ENCODE results near the gene SLC4A2.

Gene SLC4A2

GRCh38 chr7:151122796-151123157, 63.4 kb downstream of the SLC4A2 start:
- H3K4me3 ChIP-seq (ENCODE audit: low read depth, low read length) = no peak overlapping the region
- no peaks in the 10 kb centered on the region for H3K9me3 ChIP-seq (ENCODE audit: control insufficient read depth, insufficient read depth, low read depth, low read length)
- no peak overlapping the region for H3K27ac ChIP-seq (ENCODE audit: low read depth, low read length)
- peaks cover 46% of the 10 kb centered on the region for H3K36me3 ChIP-seq (ENCODE audit: control insufficient read depth, insufficient read depth, low read length)
- H3K27me3 ChIP-seq (ENCODE audit: control insufficient read depth, insufficient read depth, low read length) = peaks cover 25% of the 10 kb centered on the region
- peaks cover 14% of the 10 kb centered on the region for H3K4me1 ChIP-seq (ENCODE audit: control insufficient read depth, insufficient read depth, low read length)
- H3K9ac ChIP-seq (ENCODE audit: low read length) = no peak overlapping the region

GRCh38 chr7:151123158-151123821, 63.9 kb downstream of the SLC4A2 start:
- Histone ChIP-seq H3K4me3 (ENCODE audit: low read depth, low read length) (no peak overlapping the region), H3K9ac (ENCODE audit: low read length) (no peak overlapping the region), H3K36me3 (ENCODE audit: control insufficient read depth, insufficient read depth, low read length) (peaks cover 46% of the 10 kb centered on the region), H3K9me3 (ENCODE audit: control insufficient read depth, insufficient read depth, low read depth, low read length) (no peaks in the 10 kb centered on the region), H3K27me3 (ENCODE audit: control insufficient read depth, insufficient read depth, low read length) (peaks cover 28% of the 10 kb centered on the region), H3K4me1 (ENCODE audit: control insufficient read depth, insufficient read depth, low read length) (peaks cover 14% of the 10 kb centered on the region), H3K27ac (ENCODE audit: low read depth, low read length) (no peak overlapping the region)

GRCh38 chr7:151123822-151124464, 64.6 kb downstream of the SLC4A2 start:
- Histone ChIP-seq H3K9me3 (ENCODE audit: control insufficient read depth, insufficient read depth, low read depth, low read length) (no peaks in the 10 kb centered on the region), H3K4me1 (ENCODE audit: control insufficient read depth, insufficient read depth, low read length) (peaks cover 14% of the 10 kb centered on the region), H3K4me3 (ENCODE audit: low read depth, low read length) (no peak overlapping the region), H3K36me3 (ENCODE audit: control insufficient read depth, insufficient read depth, low read length) (peaks cover 46% of the 10 kb centered on the region), H3K27ac (ENCODE audit: low read depth, low read length) (no peak overlapping the region), H3K9ac (ENCODE audit: low read length) (no peak overlapping the region), H3K27me3 (ENCODE audit: control insufficient read depth, insufficient read depth, low read length) (peaks cover 28% of the 10 kb centered on the region)

- Histone ChIP-seq H3K27ac (ENCODE audit: low read depth, low read length) (no peak overlapping the region), H3K27me3 (ENCODE audit: control insufficient read depth, insufficient read depth, low read length) (peaks cover 28% of the 10 kb centered on the region), H3K9me3 (ENCODE audit: control insufficient read depth, insufficient read depth, low read depth, low read length) (no peaks in the 10 kb centered on the region), H3K9ac (ENCODE audit: low read length) (no peak overlapping the region), H3K4me1 (ENCODE audit: control insufficient read depth, insufficient read depth, low read length) (peaks cover 14% of the 10 kb centered on the region), H3K4me3 (ENCODE audit: low read depth, low read length) (no peak overlapping the region), H3K36me3 (ENCODE audit: control insufficient read depth, insufficient read depth, low read length) (peaks cover 42% of the 10 kb centered on the region)
Measured at GRCh38 chr7:151124481-151124880, 65.1 kb downstream of the SLC4A2 start.

GRCh38 chr7:151124899-151125399, 65.6 kb downstream of the SLC4A2 start:
- H3K36me3 ChIP-seq (ENCODE audit: control insufficient read depth, insufficient read depth, low read length) = peaks cover 41% of the 10 kb centered on the region
- no peaks in the 10 kb centered on the region for H3K9me3 ChIP-seq (ENCODE audit: control insufficient read depth, insufficient read depth, low read depth, low read length)
- peaks cover 28% of the 10 kb centered on the region for H3K27me3 ChIP-seq (ENCODE audit: control insufficient read depth, insufficient read depth, low read length)
- peak overlapping the region; percentile 76 for H3K4me3 ChIP-seq (ENCODE audit: low read depth, low read length)
- peaks cover 14% of the 10 kb centered on the region for H3K4me1 ChIP-seq (ENCODE audit: control insufficient read depth, insufficient read depth, low read length)
- H3K27ac ChIP-seq (ENCODE audit: low read depth, low read length) = no peak overlapping the region
- no peak overlapping the region for H3K9ac ChIP-seq (ENCODE audit: low read length)

- Histone ChIP-seq H3K9me3 (ENCODE audit: control insufficient read depth, insufficient read depth, low read depth, low read length) (no peaks in the 10 kb centered on the region), H3K4me3 (ENCODE audit: low read depth, low read length) (peak overlapping the region; percentile 76), H3K27me3 (ENCODE audit: control insufficient read depth, insufficient read depth, low read length) (peaks cover 28% of the 10 kb centered on the region), H3K36me3 (ENCODE audit: control insufficient read depth, insufficient read depth, low read length) (peaks cover 41% of the 10 kb centered on the region), H3K9ac (ENCODE audit: low read length) (no peak overlapping the region), H3K27ac (ENCODE audit: low read depth, low read length) (no peak overlapping the region), H3K4me1 (ENCODE audit: control insufficient read depth, insufficient read depth, low read length) (peaks cover 14% of the 10 kb centered on the region)
Measured at GRCh38 chr7:151125470-151125845, 66.1 kb downstream of the SLC4A2 start.

GRCh38 chr7:151125846-151126481, 66.6 kb downstream of the SLC4A2 start:
- Histone ChIP-seq H3K36me3 (ENCODE audit: control insufficient read depth, insufficient read depth, low read length) (peaks cover 41% of the 10 kb centered on the region), H3K9ac (ENCODE audit: low read length) (no peak overlapping the region), H3K4me3 (ENCODE audit: low read depth, low read length) (peak overlapping the region; percentile 76), H3K4me1 (ENCODE audit: control insufficient read depth, insufficient read depth, low read length) (peaks cover 14% of the 10 kb centered on the region), H3K9me3 (ENCODE audit: control insufficient read depth, insufficient read depth, low read depth, low read length) (no peaks in the 10 kb centered on the region), H3K27ac (ENCODE audit: low read depth, low read length) (no peak overlapping the region), H3K27me3 (ENCODE audit: control insufficient read depth, insufficient read depth, low read length) (peaks cover 28% of the 10 kb centered on the region)
